WERI-Rb-1 (cell line): Measurements from ENCODE around the gene HOXA5.

Experiments used
- DNase-seq: peaks from one replicate; pipeline ENCODE4 v3.0.0-alpha.2; 2020
- H3K27ac ChIP-seq: fragments of 250-450 bp; sonication (Bioruptor Pico); 2 replicates; pipeline ENCODE4 v1.5.1; 2020; ENCODE audit warnings: mild to moderate bottlenecking, moderate library complexity
- H3K27me3 ChIP-seq: fragments of 250-450 bp; sonication (Bioruptor Pico); 2 replicates; pipeline ENCODE4 v1.5.1; 2021; ENCODE audit warnings: mild to moderate bottlenecking, low read depth, moderate library complexity; ENCODE audit not compliant: insufficient read depth, severe bottlenecking
- H3K36me3 ChIP-seq: fragments of 250-450 bp; sonication (Bioruptor Pico); 2 replicates; pipeline ENCODE4 v1.5.1; 2020; ENCODE audit warnings: mild to moderate bottlenecking, moderate library complexity
- H3K4me3 ChIP-seq: 2 replicates; pipeline ENCODE4 v1.5.1; 2011; ENCODE audit warnings: low read depth, mild to moderate bottlenecking, control low read depth, low read length
- H3K9me3 ChIP-seq: fragments of 250-450 bp; sonication (Bioruptor Pico); 2 replicates; pipeline ENCODE4 v1.5.1; 2021; ENCODE audit warnings: mild to moderate bottlenecking, moderate library complexity; ENCODE audit not compliant: severe bottlenecking
- TF ChIP-seq, protein P1 (sequence below): IDR thresholded peaks from 2 replicates; pipeline ENCODE4 v1.5.1; 2011; ENCODE audit warnings: low read depth, mild to moderate bottlenecking, control low read depth, inconsistent platforms, low read length

HOXA5 gene

GRCh38 chr7:27101171-27101956, 42.1 kb downstream of the HOXA5 start:
- Histone ChIP-seq H3K36me3 (peaks cover 7% of the 10 kb centered on the region; the same call in 1 of the 2 replicates), H3K27ac (peak overlapping the region; percentile 79), H3K9me3 (no peaks in the 10 kb centered on the region), H3K27me3 (peaks cover 93% of the 10 kb centered on the region), H3K4me3 (peak overlapping the region; percentile 50)
- TF ChIP-seq, protein P1, sequence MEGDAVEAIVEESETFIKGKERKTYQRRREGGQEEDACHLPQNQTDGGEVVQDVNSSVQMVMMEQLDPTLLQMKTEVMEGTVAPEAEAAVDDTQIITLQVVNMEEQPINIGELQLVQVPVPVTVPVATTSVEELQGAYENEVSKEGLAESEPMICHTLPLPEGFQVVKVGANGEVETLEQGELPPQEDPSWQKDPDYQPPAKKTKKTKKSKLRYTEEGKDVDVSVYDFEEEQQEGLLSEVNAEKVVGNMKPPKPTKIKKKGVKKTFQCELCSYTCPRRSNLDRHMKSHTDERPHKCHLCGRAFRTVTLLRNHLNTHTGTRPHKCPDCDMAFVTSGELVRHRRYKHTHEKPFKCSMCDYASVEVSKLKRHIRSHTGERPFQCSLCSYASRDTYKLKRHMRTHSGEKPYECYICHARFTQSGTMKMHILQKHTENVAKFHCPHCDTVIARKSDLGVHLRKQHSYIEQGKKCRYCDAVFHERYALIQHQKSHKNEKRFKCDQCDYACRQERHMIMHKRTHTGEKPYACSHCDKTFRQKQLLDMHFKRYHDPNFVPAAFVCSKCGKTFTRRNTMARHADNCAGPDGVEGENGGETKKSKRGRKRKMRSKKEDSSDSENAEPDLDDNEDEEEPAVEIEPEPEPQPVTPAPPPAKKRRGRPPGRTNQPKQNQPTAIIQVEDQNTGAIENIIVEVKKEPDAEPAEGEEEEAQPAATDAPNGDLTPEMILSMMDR = no peak
- DNase-seq = no peak

DNA sequence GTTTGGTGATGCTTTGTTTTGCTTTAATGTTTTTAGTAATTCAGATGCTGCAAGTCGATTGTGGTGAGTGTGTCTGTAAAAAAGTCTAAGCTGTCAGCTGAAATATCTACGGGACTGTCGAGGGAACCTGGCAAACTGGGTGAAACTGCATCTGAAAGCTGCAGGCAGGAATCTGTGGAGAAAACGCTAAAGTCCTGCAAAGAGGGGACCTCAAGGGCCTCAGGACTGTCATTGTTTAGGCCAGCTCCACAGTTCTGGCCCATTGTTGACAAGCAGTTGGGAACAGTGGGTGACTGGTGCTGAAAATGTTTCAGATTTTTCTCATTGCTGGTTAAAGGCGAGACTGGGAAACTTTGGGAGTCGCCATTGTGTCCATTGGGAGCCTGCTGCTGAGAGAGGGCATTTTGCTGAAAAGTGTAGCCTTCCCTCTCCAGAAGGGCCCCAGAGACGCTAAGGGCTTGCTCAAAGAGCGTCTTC, 42.7 kb downstream of the HOXA5 start:
- no peak for DNase-seq
- H3K4me3 ChIP-seq = no peak overlapping the region
- H3K27me3 ChIP-seq = peaks cover 91% of the 10 kb centered on the region
- H3K27ac ChIP-seq = peak overlapping the region; percentile 34; the same call in 1 of the 2 replicates
- H3K36me3 ChIP-seq = peaks cover 9% of the 10 kb centered on the region; the same call in 1 of the 2 replicates
- TF ChIP-seq, protein P1 = no peak
- H3K9me3 ChIP-seq = no peaks in the 10 kb centered on the region

DNA sequence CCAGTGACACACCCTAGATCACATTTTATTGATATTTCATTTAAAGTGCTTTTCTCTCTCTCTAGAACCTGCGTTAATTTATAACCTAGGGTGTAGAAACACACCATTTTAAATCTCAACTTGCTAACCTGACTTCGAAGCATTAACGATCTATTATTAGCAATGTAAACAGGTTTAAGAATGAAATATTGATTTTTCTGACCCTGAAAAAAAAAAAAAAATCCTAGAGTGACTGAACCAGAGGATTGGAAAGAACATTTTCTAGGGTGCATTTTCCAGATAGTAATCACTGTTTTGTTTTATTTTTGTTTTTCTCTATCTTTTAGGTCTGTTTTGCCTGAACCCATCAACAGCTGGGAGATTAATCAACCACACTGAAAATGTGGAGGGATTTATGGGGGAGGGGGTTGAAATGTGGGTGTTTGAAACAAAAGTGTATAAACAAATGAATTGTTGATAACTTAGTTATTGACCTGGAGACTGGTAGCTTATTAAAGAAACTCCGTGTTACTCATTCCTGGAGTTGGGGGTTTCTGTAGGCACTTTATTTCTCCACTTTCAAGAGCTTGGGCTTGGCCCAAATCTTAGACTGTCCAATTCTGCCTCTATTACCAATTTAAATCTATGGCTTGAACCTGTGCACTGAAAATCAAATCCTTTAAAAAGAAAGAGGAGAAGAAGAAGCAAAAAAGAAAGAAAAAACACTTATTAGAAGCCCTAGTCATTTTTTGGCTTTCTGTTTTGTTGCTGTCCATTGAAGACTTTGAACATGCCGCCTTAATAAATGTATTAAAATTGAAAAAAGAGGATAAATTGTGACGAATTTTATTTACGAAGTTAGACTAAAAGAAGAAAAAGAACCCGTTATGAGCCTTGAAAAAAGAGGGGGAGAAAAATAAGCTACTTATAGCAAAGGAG, 43.8 kb downstream of the HOXA5 start:
- Histone ChIP-seq H3K36me3 (peaks cover 9% of the 10 kb centered on the region; the same call in 1 of the 2 replicates), H3K27me3 (peaks cover 91% of the 10 kb centered on the region), H3K9me3 (no peaks in the 10 kb centered on the region), H3K27ac (peak overlapping the region; percentile 78), H3K4me3 (peak overlapping the region; percentile 35)
- TF ChIP-seq, protein P1 = no peak
- no peak for DNase-seq

DNA sequence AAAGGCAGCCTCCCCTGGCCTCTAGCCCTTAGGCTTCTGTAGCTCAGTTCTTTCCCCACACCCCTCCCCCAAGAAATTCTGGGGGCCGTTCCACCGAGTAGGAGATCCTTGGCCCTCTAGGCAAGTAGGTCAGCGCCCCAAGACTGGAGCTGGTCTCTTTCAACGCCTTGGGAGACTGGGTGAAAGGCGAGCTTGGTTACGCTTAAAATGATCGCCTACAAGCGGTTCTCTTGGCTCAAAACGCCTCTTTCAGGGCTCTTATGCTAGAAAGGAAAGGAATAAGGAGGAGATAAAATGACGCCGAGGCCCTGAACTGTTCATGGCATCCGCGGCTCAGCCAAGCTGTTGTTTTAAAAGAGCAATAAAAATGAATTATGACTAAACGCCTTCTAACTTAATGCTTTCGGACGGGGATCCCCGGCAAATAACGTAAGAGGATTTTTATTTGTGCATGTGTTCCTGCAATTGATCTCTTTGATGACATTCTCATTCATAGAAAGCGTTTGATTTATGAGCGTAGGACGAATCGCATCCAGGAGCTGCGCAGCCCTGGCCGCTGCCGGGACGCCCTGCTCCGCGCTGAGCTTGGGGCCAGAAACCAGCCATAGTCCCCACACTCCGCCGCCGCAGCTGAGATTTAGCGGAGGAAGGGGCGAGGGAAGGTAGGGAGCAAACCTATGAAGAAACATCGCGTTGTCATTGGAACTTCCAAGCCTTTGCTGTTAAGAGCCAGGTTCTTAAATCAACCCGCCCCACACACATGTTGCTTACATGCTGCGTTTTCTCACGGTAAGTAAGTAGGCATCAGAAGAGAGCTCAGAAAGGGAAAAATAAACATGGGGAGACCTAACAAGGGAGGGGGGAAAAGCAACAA, 44.7 kb downstream of the HOXA5 start:
- no peak for DNase-seq
- peak overlapping the region; percentile 78 for H3K27ac ChIP-seq
- TF ChIP-seq, protein P1 = no peak
- peaks cover 9% of the 10 kb centered on the region; the same call in 1 of the 2 replicates for H3K36me3 ChIP-seq
- peaks cover 88% of the 10 kb centered on the region for H3K27me3 ChIP-seq
- H3K9me3 ChIP-seq = no peaks in the 10 kb centered on the region
- peak overlapping the region; percentile 35 for H3K4me3 ChIP-seq
